KMS-11 (cell line): ENCODE measurements around the gene SLAMF7.
"Not testable (repeated sequence)": the region's sequence is repeated elsewhere in the genome, so short reads cannot be mapped to it uniquely, and the experiment has no call there.

ENCODE experiments used
- H2AFZ ChIP-seq: fragments of 200-600 bp; sonication (generic); 2 replicates; pipeline ENCODE4 v1.6.1; 2016; ENCODE audit warnings: antibody characterized with exemption, mixed run types, low read depth
- H3K27ac ChIP-seq: fragments of 200-600 bp; sonication (generic); 2 replicates; pipeline ENCODE4 v1.6.1; 2016; ENCODE audit warnings: mild to moderate bottlenecking, mixed run types
- H3K27me3 ChIP-seq: fragments of 200-600 bp; sonication (generic); 2 replicates; pipeline ENCODE4 v1.6.1; 2017; ENCODE audit warnings: mild to moderate bottlenecking, low read depth, mixed run types, moderate library complexity; ENCODE audit not compliant: insufficient read depth
- H3K36me3 ChIP-seq: fragments of 200-600 bp; sonication (generic); 2 replicates; pipeline ENCODE4 v1.6.1; 2017; ENCODE audit warnings: mild to moderate bottlenecking, mixed run types; ENCODE audit not compliant: insufficient read depth
- H3K4me1 ChIP-seq: fragments of 200-600 bp; sonication (generic); 2 replicates; pipeline ENCODE4 v1.6.1; 2016; ENCODE audit warnings: mild to moderate bottlenecking, low read depth, mixed run types; ENCODE audit not compliant: poor library complexity, severe bottlenecking
- H3K4me2 ChIP-seq: fragments of 200-600 bp; sonication (generic); 2 replicates; pipeline ENCODE4 v1.7.0; 2016; ENCODE audit warnings: mild to moderate bottlenecking, mixed run types
- H3K4me3 ChIP-seq: fragments of 200-600 bp; sonication (generic); IDR thresholded peaks from 2 replicates; pipeline ENCODE4 v1.6.1; 2017; ENCODE audit warnings: low read depth, low read length, mixed read lengths; ENCODE audit not compliant: insufficient read depth
- H3K79me2 ChIP-seq: fragments of 200-600 bp; sonication (generic); 2 replicates; pipeline ENCODE4 v1.6.1; 2016; ENCODE audit warnings: low read depth, mixed run types; ENCODE audit not compliant: insufficient read depth
- H3K9ac ChIP-seq: fragments of 200-600 bp; sonication (generic); 2 replicates; pipeline ENCODE4 v1.6.1; 2016; ENCODE audit warnings: mild to moderate bottlenecking, mixed run types
- H4K20me1 ChIP-seq: fragments of 200-600 bp; sonication (generic); 2 replicates; pipeline ENCODE4 v1.6.1; 2016; ENCODE audit warnings: mild to moderate bottlenecking, mixed run types; ENCODE audit not compliant: insufficient read depth
- CTCF ChIP-seq: fragments of 200-600 bp; sonication (generic); conservative IDR thresholded peaks from 2 replicates; pipeline ENCODE4 v1.6.1; 2017; ENCODE audit warnings: low read depth, mild to moderate bottlenecking, antibody characterized with exemption, low read length, moderate library complexity, mixed read lengths

The SLAMF7 gene

GRCh38 chr1:160711602-160712311 is 27.3 kb upstream of the SLAMF7 start, which contains the start of gene CD48:
Gene CD48, minus strand, starts transcription at chr1:160711822. Its CDS starts 59 bp downstream, at chr1:160711763.
- H2AFZ ChIP-seq, result peak within 1 kb of the TSS; percentile 78
- H3K9ac ChIP-seq, result peak within 1 kb of the TSS; percentile 62
- peak within 1 kb of the TSS; percentile 98 for H3K4me2 ChIP-seq
- peak within 1 kb of the TSS; percentile 94 for H3K4me3 ChIP-seq
- TF ChIP-seq CTCF, result no peak; the same call in 1 of the 2 replicates
- peaks cover 82% of the 10 kb centered on the region for H3K4me1 ChIP-seq
- peak within 1 kb of the TSS; percentile 71 for H3K27ac ChIP-seq
- H3K27me3 ChIP-seq, result no peaks in the 10 kb centered on the region
- no peaks in the 10 kb centered on the region; the same call in 1 of the 2 replicates for H3K79me2 ChIP-seq
- H3K36me3 ChIP-seq, result no peaks in the 10 kb centered on the region
- H4K20me1 ChIP-seq, result no peaks in the 10 kb centered on the region

GRCh38 chr1:160712525-160713080 is 26.4 kb upstream of the SLAMF7 start:
- H3K27ac ChIP-seq, result peak overlapping the region; percentile 71
- peaks cover 73% of the 10 kb centered on the region for H3K4me1 ChIP-seq
- peak overlapping the region; percentile 98 for H3K4me2 ChIP-seq
- H2AFZ ChIP-seq, result peak overlapping the region; percentile 78
- H3K4me3 ChIP-seq, H4K20me1 ChIP-seq, H3K27me3 ChIP-seq, H3K36me3 ChIP-seq, H3K79me2 ChIP-seq: not testable (repeated sequence)
- peak overlapping the region; percentile 62; the same call in 1 of the 2 replicates for H3K9ac ChIP-seq

GRCh38 chr1:160713161-160713560 is 25.9 kb upstream of the SLAMF7 start:
- peak overlapping the region; percentile 62; the same call in 1 of the 2 replicates for H3K9ac ChIP-seq
- no peak overlapping the region for H3K4me3 ChIP-seq
- peak overlapping the region; percentile 71; the same call in 1 of the 2 replicates for H3K27ac ChIP-seq
- peak overlapping the region; percentile 98 for H3K4me2 ChIP-seq
- H3K27me3 ChIP-seq, result no peaks in the 10 kb centered on the region
- peaks cover 68% of the 10 kb centered on the region for H3K4me1 ChIP-seq
- H3K36me3 ChIP-seq, result no peaks in the 10 kb centered on the region
- H3K79me2 ChIP-seq, result no peaks in the 10 kb centered on the region; the same call in 1 of the 2 replicates
- no peak for TF ChIP-seq CTCF
- no peaks in the 10 kb centered on the region for H4K20me1 ChIP-seq
- H2AFZ ChIP-seq, result peak overlapping the region; percentile 78

- not testable (repeated sequence) for H3K36me3 ChIP-seq, H3K79me2 ChIP-seq, H3K9ac ChIP-seq, H4K20me1 ChIP-seq, H3K27ac ChIP-seq, H3K27me3 ChIP-seq, H2AFZ ChIP-seq, H3K4me3 ChIP-seq
- H3K4me2 ChIP-seq, result peak overlapping the region; percentile 98
- peaks cover 58% of the 10 kb centered on the region for H3K4me1 ChIP-seq
These were observed 24.9 kb upstream of the SLAMF7 start for GRCh38 chr1:160714034-160714648.

GRCh38 chr1:160716013-160716412 is 23.0 kb upstream of the SLAMF7 start:
- Histone ChIP-seq H3K79me2 (no peaks in the 10 kb centered on the region), H2AFZ (no peak overlapping the region), H4K20me1 (no peaks in the 10 kb centered on the region), H3K36me3 (no peaks in the 10 kb centered on the region), H3K4me2 (no peak overlapping the region), H3K27me3 (no peaks in the 10 kb centered on the region), H3K9ac (no peak overlapping the region), H3K4me1 (peaks cover 39% of the 10 kb centered on the region), H3K4me3 (no peak overlapping the region), H3K27ac (no peak overlapping the region)
- no peak for TF ChIP-seq CTCF
